ENCODE results near the gene NEGR1.

NEGR1 gene

GRCh38 chr1:72235062-72235461 lies 47.3 kb downstream of the NEGR1 start:
- in situ Hi-C loops (cut with MboI; ENCODE audit: low sequenced_read_pairs): no loop called here

- in situ Hi-C loops (cut with MboI; ENCODE audit: low sequenced_read_pairs): no loop called here
These were observed 51.6 kb downstream of the NEGR1 start for GRCh38 chr1:72230746-72231145.

GRCh38 chr1:72229893-72230292 lies 52.4 kb downstream of the NEGR1 start:
- in situ Hi-C loops (cut with MboI; ENCODE audit: low sequenced_read_pairs): no loop called here

GRCh38 chr1:72227667-72228066 lies 54.7 kb downstream of the NEGR1 start:
- in situ Hi-C loops (cut with MboI; ENCODE audit: low sequenced_read_pairs): no loop called here

- in situ Hi-C loops (cut with MboI; ENCODE audit: low sequenced_read_pairs): no loop called here
These were observed 57.8 kb downstream of the NEGR1 start for GRCh38 chr1:72224506-72224905.

- in situ Hi-C loops (cut with MboI; ENCODE audit: low sequenced_read_pairs): no loop called here
These were observed 60.5 kb downstream of the NEGR1 start for GRCh38 chr1:72221811-72222210.

GRCh38 chr1:72218141-72218739 lies 64.1 kb downstream of the NEGR1 start:
- in situ Hi-C loops (cut with MboI; ENCODE audit: low sequenced_read_pairs): no loop called here

- in situ Hi-C loops (cut with MboI; ENCODE audit: low sequenced_read_pairs): no loop called here
These were observed 75.3 kb downstream of the NEGR1 start for GRCh38 chr1:72207059-72207458.

GRCh38 chr1:72202761-72203160 lies 79.6 kb downstream of the NEGR1 start:
- in situ Hi-C loops (cut with MboI; ENCODE audit: low sequenced_read_pairs): no loop called here

- in situ Hi-C loops (cut with MboI; ENCODE audit: low sequenced_read_pairs): no loop called here
These were observed 84.6 kb downstream of the NEGR1 start for GRCh38 chr1:72197786-72198185.

GRCh38 chr1:72186733-72187307 lies 95.5 kb downstream of the NEGR1 start:
- in situ Hi-C loops (cut with MboI; ENCODE audit: low sequenced_read_pairs): no loop called here

GRCh38 chr1:72184099-72184701 lies 98.1 kb downstream of the NEGR1 start:
- in situ Hi-C loops (cut with MboI; ENCODE audit: low sequenced_read_pairs): no loop called here

GRCh38 chr1:72182859-72183258 lies 99.5 kb downstream of the NEGR1 start:
- in situ Hi-C loops (cut with MboI; ENCODE audit: low sequenced_read_pairs): no loop called here

GRCh38 chr1:72178266-72178665 lies 104.1 kb downstream of the NEGR1 start:
- in situ Hi-C loops (cut with MboI; ENCODE audit: low sequenced_read_pairs): no loop called here

- in situ Hi-C loops (cut with MboI; ENCODE audit: low sequenced_read_pairs): no loop called here
These were observed 104.6 kb downstream of the NEGR1 start for GRCh38 chr1:72177711-72178110.

- in situ Hi-C loops (cut with MboI; ENCODE audit: low sequenced_read_pairs): no loop called here
These were observed 112.1 kb downstream of the NEGR1 start for GRCh38 chr1:72170246-72170645.

GRCh38 chr1:72166426-72166825 lies 115.9 kb downstream of the NEGR1 start:
- in situ Hi-C loops (cut with MboI; ENCODE audit: low sequenced_read_pairs): no loop called here

- in situ Hi-C loops (cut with MboI; ENCODE audit: low sequenced_read_pairs): no loop called here
These were observed 131.8 kb downstream of the NEGR1 start for GRCh38 chr1:72150508-72150907.

- in situ Hi-C loops (cut with MboI; ENCODE audit: low sequenced_read_pairs): no loop called here
These were observed 140.5 kb downstream of the NEGR1 start for GRCh38 chr1:72141875-72142274.

- in situ Hi-C loops (cut with MboI; ENCODE audit: low sequenced_read_pairs): no loop called here
These were observed 142.1 kb downstream of the NEGR1 start for GRCh38 chr1:72140222-72140621.

- in situ Hi-C loops (cut with MboI; ENCODE audit: low sequenced_read_pairs): no loop called here
These were observed 144.7 kb downstream of the NEGR1 start for GRCh38 chr1:72137656-72138055.

GRCh38 chr1:72129869-72130268 lies 152.5 kb downstream of the NEGR1 start:
- in situ Hi-C loops (cut with MboI; ENCODE audit: low sequenced_read_pairs): no loop called here

All from HL-60/S4 treated with phorbol 12-myristate 13-acetate at 8.2 ng/mL for 4 days and 3 days (cell line).